ENCODE measurements around the gene KIF17.

Gene KIF17

GRCh38 chr1:20710469-20711284 lies 7.1 kb downstream of the KIF17 start:
- DNase-seq (ENCODE audit: low spot score), result no peak

- DNase-seq (ENCODE audit: low spot score), result no peak
Observed at GRCh38 chr1:20709868-20710267, 7.9 kb downstream of the KIF17 start.

- no peak for DNase-seq (ENCODE audit: low spot score)
Observed at GRCh38 chr1:20708891-20709290, 8.9 kb downstream of the KIF17 start.

GRCh38 chr1:20708057-20708456 lies 9.8 kb downstream of the KIF17 start:
- no peak for DNase-seq (ENCODE audit: low spot score)

- no peak for DNase-seq (ENCODE audit: low spot score)
Observed at GRCh38 chr1:20706841-20707240, 11.0 kb downstream of the KIF17 start.

- DNase-seq (ENCODE audit: low spot score), result no peak
Observed at GRCh38 chr1:20705203-20705755, 12.5 kb downstream of the KIF17 start.

- no peak for DNase-seq (ENCODE audit: low spot score)
Observed at GRCh38 chr1:20704390-20705202, 13.2 kb downstream of the KIF17 start.

- no peak for DNase-seq (ENCODE audit: low spot score)
Observed at GRCh38 chr1:20703124-20703756, 14.6 kb downstream of the KIF17 start.

GRCh38 chr1:20702416-20702815 lies 15.4 kb downstream of the KIF17 start:
- DNase-seq (ENCODE audit: low spot score), result peak; percentile 53

GRCh38 chr1:20701847-20702246 lies 16.0 kb downstream of the KIF17 start:
- DNase-seq (ENCODE audit: low spot score), result no peak

GRCh38 chr1:20701446-20701845 lies 16.4 kb downstream of the KIF17 start:
- DNase-seq (ENCODE audit: low spot score), result no peak

GRCh38 chr1:20700636-20701215 lies 17.1 kb downstream of the KIF17 start:
- DNase-seq (ENCODE audit: low spot score), result no peak

- DNase-seq (ENCODE audit: low spot score), result no peak
Observed at GRCh38 chr1:20699558-20699957, 18.2 kb downstream of the KIF17 start.

- DNase-seq (ENCODE audit: low spot score), result no peak
Observed at GRCh38 chr1:20698195-20698910, 19.5 kb downstream of the KIF17 start.

GRCh38 chr1:20697563-20697962 lies 20.2 kb downstream of the KIF17 start:
- no peak for DNase-seq (ENCODE audit: low spot score)

GRCh38 chr1:20696397-20697333 lies 21.1 kb downstream of the KIF17 start:
- peak; percentile 90 for DNase-seq (ENCODE audit: low spot score)

GRCh38 chr1:20695515-20695914 lies 22.3 kb downstream of the KIF17 start:
- DNase-seq (ENCODE audit: low spot score), result no peak

GRCh38 chr1:20693623-20694022 lies 24.2 kb downstream of the KIF17 start:
- no peak for DNase-seq (ENCODE audit: low spot score)

GRCh38 chr1:20691872-20692271 lies 25.9 kb downstream of the KIF17 start:
- no peak for DNase-seq (ENCODE audit: low spot score)

- DNase-seq (ENCODE audit: low spot score), result no peak
Observed at GRCh38 chr1:20689645-20690056, 28.2 kb downstream of the KIF17 start.

Data from HuH-7 (cell line).